Measurements from ENCODE around the gene SFTPA1. TPM values are rescaled to one million over a fixed set of nuclear protein-coding genes. Genes with fewer than 3 reads are reported as not detected.

Gene SFTPA1
- total RNA-seq, 2 experiments from 2014 or later = not detected

Other genes starting within 250 kb of the SFTPA1 start
- under 1 TPM; 0.77 to 1.00 TPM for gene ZCCHC24, start 165.3 kb upstream of the SFTPA1 start, total RNA-seq
- gene EIF5AL1, start 98.4 kb upstream of the SFTPA1 start, total RNA-seq = 1 to 10 TPM; 2.4 to 3.2 TPM
- not detected for gene SFTPA2, start 50.5 kb upstream of the SFTPA1 start, total RNA-seq
- under 1 TPM; 0.45 to 0.56 TPM for gene NUTM2B, start 92.3 kb downstream of the SFTPA1 start, total RNA-seq
- under 1 TPM in 1 of 2 experiments, not detected in 1; 0.12 TPM for gene NUTM2E, start 215.8 kb downstream of the SFTPA1 start, total RNA-seq